Activated CD4-positive, alpha-beta memory T cell treated with anti-CD3 and anti-CD28 coated beads, Interleukin-2, amount 10 ng/mL, durations not matched to agents 7 days and 5 days (primary cell): ENCODE results near the gene BEST1. TPM values are rescaled to one million over a fixed set of nuclear protein-coding genes. Genes with fewer than 3 reads are reported as not detected.
"Not testable (repeated sequence)": the region's sequence is repeated elsewhere in the genome, so short reads cannot be mapped to it uniquely, and the experiment has no call there.

ENCODE experiments used
- CTCF ChIA-PET: fragments of 350-600 bp; sonication (Branson Sonifier 250); formaldehyde crosslinking; loops from one replicate; lab custom pipeline; 2021; ENCODE audit warnings: antibody characterized with exemption, inconsistent platforms; lab: Charles Lee
- POLR2A ChIA-PET: fragments of 350-600 bp; sonication (Branson Sonifier 250); formaldehyde crosslinking; loops from one replicate; lab custom pipeline; 2021; ENCODE audit warnings: antibody characterized with exemption; lab: Charles Lee
- DNase-seq: peaks from one replicate; pipeline ENCODE4 v3.0.0-alpha.2; 2020
- H3K27ac Mint-ChIP-seq: one replicate; pipeline ENCODE4 v1.8.0; 2021; ENCODE audit warnings: mild to moderate bottlenecking, mixed read lengths
- H3K27me3 Mint-ChIP-seq: one replicate; pipeline ENCODE4 v1.8.0; 2021; ENCODE audit warnings: mixed read lengths
- H3K36me3 Mint-ChIP-seq: one replicate; pipeline ENCODE4 v1.8.0; 2021; ENCODE audit warnings: low read depth, mixed read lengths
- H3K4me1 Mint-ChIP-seq: one replicate; pipeline ENCODE4 v1.8.0; 2021; ENCODE audit warnings: mixed read lengths
- H3K4me3 Mint-ChIP-seq: one replicate; pipeline ENCODE4 v1.8.0; 2021; ENCODE audit warnings: mild to moderate bottlenecking, mixed read lengths
- H3K9me3 Mint-ChIP-seq: one replicate; pipeline ENCODE4 v1.8.0; 2021; ENCODE audit warnings: mixed read lengths
- total RNA-seq, 2 experiments: library from RNA; stranded (reverse); gene quantifications; one replicate each; pipeline ENCODE4 v1.2.3, GENCODE V29; 2021

The BEST1 gene
- total RNA-seq, 2 experiments from 2014 or later = 0.25 to 0.30 TPM

DNA sequence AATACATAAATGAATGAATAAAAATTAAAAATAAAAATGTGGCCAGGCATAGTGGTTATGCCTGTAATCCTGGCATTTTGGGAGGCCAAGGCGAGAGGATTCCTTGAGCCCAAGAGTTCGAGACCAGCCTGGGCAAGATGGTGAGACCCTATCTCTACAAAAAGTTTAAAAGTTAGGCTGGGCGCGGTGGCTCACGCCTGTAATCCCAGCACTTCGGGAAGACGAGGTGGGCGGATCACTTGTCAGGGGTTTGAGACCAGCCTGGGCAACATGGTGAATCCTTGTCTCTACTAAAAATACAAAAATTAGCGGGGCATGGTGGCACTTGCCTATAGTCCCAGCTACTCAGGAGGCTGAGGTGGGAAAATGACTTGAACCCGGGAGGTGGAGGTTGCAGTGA is 9.7 kb upstream of the BEST1 start:
- no peaks in the 10 kb centered on the region for H3K9me3 Mint-ChIP-seq

DNA sequence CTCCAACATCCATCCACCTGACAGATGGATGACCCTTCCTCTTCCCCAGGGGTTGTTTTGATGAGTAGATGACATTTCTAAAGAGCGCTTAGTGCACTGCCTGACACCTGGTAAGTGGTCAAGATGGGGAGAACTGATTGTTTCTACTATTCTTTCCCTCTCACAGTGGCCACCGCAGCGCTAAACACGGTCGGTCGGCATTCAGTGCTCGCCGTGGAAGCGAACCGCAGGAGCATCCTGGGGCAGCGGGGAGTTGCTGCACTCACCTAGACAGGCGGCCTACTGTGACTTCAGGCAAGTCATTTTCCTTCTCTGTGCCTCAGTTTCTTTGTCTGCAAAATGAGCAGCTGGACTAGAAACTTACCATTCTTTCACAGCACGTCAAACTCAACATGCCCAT is 5.0 kb upstream of the BEST1 start:
- no peak for DNase-seq
- CTCF ChIA-PET = interaction anchor here (3.4 to 7.9 kb wide), 3 partner anchors 47 to 164 kb away, joined by 32 to 96 read pairs (median 85); no protein-coding TSS in a partner anchor

More for the DNA sequence above, 9.7 kb upstream of the BEST1 start:
- Mint-ChIP-seq H3K27ac (no peak overlapping the region), H3K36me3 (no peaks in the 10 kb centered on the region), H3K4me3 (no peak overlapping the region), H3K27me3 (peaks cover 27% of the 10 kb centered on the region), H3K4me1 (no peaks in the 10 kb centered on the region)
- CTCF ChIA-PET = interaction anchor here (1.0 kb wide), 1 partner anchor 142 kb away, joined by 7 read pairs; no protein-coding TSS in a partner anchor
- POLR2A ChIA-PET = no interaction called here
- DNase-seq = no peak

DNA sequence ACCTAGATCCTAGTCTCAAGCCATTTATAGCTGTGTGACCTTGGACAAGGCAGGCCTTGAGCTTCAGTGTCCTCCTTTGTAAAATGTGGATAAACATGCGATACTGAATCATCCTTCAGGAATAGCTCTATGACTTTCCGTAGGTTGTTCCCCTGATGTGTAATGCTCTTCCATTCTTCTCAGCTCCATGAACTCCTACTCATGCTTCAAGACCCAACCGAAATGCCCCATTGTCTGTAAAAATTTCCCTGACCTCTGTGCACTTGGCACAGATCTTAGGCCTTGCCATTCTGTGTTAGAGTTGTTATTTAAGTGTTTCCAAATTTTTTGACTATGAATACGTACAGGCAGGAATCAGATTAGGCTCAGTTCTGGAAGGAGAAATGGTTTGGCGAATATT is 3.3 kb upstream of the BEST1 start:
- peaks cover 2% of the 10 kb centered on the region for H3K4me1 Mint-ChIP-seq
- DNase-seq = no peak
- ChIA-PET POLR2A (interaction anchor here (0.5 to 1.7 kb wide), 3 partner anchors 21 to 150 kb away, joined by 3 to 5 read pairs (median 3); partner anchors contain the start of gene FTH1), CTCF (interaction anchor here (0.7 to 7.9 kb wide), 22 partner anchors 10 to 162 kb away, joined by 3 to 96 read pairs (median 5); partner anchors contain the start of gene FTH1)
- H3K9me3 Mint-ChIP-seq = no peaks in the 10 kb centered on the region
- H3K27me3 Mint-ChIP-seq = peaks cover 5% of the 10 kb centered on the region
- H3K4me3 Mint-ChIP-seq = no peak overlapping the region
- H3K27ac Mint-ChIP-seq = no peak overlapping the region
- no peaks in the 10 kb centered on the region for H3K36me3 Mint-ChIP-seq

More for the DNA sequence above, 5.0 kb upstream of the BEST1 start:
- no peaks in the 10 kb centered on the region for H3K36me3 Mint-ChIP-seq
- no peak overlapping the region for H3K4me3 Mint-ChIP-seq
- peaks cover 2% of the 10 kb centered on the region for H3K4me1 Mint-ChIP-seq
- POLR2A ChIA-PET = interaction anchor here (1.3 kb wide), 1 partner anchor 11 kb away, joined by 3 read pairs; no protein-coding TSS in a partner anchor
- H3K27me3 Mint-ChIP-seq = peaks cover 5% of the 10 kb centered on the region
- no peaks in the 10 kb centered on the region for H3K9me3 Mint-ChIP-seq
- H3K27ac Mint-ChIP-seq = no peak overlapping the region

DNA sequence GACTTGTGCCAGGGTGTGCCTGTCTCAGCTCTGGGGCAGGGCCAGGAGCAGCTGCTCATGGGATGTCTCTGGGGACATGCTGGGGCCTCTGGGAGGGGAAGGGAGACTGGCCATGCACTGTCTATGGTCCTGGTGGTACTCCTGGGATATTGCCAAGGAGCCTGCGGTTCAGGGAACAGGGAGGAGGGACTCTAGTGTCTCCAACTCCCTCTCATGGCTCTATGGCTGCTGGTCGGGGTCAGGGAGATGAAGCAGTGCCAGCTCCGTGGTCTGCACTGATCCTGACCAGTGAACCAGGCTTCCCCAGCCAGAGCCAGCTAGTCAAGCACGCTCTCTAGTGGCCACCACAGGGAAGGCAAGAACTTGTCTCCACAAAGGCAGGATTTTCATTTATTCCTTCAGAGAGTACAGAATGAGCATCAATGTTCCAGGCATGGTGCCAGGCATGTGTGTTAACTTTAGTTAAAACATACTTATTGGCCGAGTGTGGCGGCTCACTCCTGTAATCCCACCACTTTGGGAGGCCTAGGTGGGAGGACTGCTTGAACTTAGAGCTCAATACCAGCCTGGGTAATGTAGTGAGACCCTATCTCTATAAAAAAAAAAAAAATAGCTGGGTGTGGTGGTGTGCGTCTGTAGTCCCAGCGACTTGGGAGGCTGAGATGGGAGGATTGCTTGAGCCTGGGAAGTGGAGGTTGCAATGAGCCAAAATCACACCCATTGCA is 2.5 kb upstream of the BEST1 start:
- H3K4me1 Mint-ChIP-seq = peaks cover 2% of the 10 kb centered on the region
- peak; percentile 73 for DNase-seq
- no peak overlapping the region for H3K4me3 Mint-ChIP-seq
- no peaks in the 10 kb centered on the region for H3K36me3 Mint-ChIP-seq
- CTCF ChIA-PET = interaction anchor here (0.7 to 7.9 kb wide), 28 partner anchors 11 to 477 kb away, joined by 3 to 96 read pairs (median 5); partner anchors contain the start of gene FTH1
- no peaks in the 10 kb centered on the region for H3K9me3 Mint-ChIP-seq
- no peak overlapping the region for H3K27ac Mint-ChIP-seq
- H3K27me3 Mint-ChIP-seq = peaks cover 5% of the 10 kb centered on the region
- POLR2A ChIA-PET = interaction anchor here (0.5 to 1.7 kb wide), 3 partner anchors 20 to 150 kb away, joined by 3 to 5 read pairs (median 3); partner anchors contain the start of gene FTH1

DNA sequence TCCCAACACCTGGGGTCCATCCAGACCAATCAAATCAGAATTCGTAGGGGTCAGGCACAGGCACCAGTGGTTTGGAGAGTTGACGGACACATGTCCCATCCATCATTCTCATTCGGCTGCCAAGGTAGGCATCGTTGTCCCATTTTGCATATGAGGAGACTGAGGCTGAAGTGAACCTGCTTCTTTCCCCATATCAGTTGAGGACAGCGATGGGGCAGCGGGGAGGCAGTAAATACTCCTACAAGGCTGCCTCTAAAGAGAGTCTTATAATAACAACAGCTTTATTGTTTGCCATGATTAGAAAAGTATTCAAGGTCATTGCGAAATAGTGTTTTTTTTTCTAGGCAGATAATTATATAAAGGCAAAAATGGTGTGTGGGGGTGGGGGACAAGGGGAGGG is 1.6 kb upstream of the BEST1 start:
- Mint-ChIP-seq H3K36me3 (no peaks in the 10 kb centered on the region), H3K27ac (no peak overlapping the region), H3K4me1 (peaks cover 2% of the 10 kb centered on the region), H3K9me3 (no peaks in the 10 kb centered on the region), H3K27me3 (peaks cover 5% of the 10 kb centered on the region), H3K4me3 (no peak overlapping the region)
- DNase-seq = no peak
- ChIA-PET CTCF (interaction anchor here (0.7 to 7.9 kb wide), 23 partner anchors 10 to 476 kb away, joined by 3 to 96 read pairs (median 5); partner anchors contain the start of gene FTH1), POLR2A (interaction anchor here (2.7 kb wide), 1 partner anchor 19 kb away, joined by 16 read pairs; the partner anchor contains the start of gene FTH1)

DNA sequence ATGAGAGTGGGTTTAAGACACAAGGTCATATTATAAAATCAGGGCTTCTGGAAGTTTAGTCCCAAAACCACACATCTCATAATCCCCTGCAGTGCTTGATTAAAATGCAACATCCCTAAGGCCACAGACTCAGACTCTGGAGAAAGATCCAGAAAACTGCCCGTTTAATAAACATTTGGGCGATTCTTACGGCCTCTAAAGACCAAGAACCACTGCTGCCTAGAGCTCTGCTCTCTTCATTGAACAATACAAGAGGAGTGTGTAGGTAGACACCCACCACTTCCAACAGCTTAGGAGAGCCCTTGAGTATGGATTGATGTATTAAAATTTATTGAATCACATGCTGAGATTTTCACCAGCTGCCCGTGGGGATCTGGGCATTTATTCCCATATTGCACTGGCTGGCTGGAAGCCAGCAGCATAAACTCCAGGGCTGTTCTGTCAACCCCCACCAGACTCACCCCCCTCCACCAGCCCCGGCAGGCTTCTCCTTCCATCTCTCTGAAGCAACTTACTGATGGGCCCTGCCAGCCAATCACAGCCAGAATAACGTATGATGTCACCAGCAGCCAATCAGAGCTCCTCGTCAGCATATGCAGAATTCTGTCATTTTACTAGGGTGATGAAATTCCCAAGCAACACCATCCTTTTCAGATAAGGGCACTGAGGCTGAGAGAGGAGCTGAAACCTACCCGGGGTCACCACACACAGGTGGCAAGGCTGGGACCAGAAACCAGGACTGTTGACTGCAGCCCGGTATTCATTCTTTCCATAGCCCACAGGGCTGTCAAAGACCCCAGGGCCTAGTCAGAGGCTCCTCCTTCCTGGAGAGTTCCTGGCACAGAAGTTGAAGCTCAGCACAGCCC is 749 bp upstream of the BEST1 start:
- Mint-ChIP-seq H3K36me3 (no peaks in the 10 kb centered on the region), H3K27ac (no peak overlapping the region), H3K4me1 (peaks cover 2% of the 10 kb centered on the region), H3K4me3 (no peak overlapping the region), H3K9me3 (no peaks in the 10 kb centered on the region), H3K27me3 (peaks cover 11% of the 10 kb centered on the region)
- CTCF ChIA-PET = interaction anchor here (1.3 to 7.9 kb wide), 6 partner anchors 41 to 158 kb away, joined by 3 to 96 read pairs (median 24); no protein-coding TSS in a partner anchor
- DNase-seq = no peak
- POLR2A ChIA-PET = interaction anchor here (1.4 to 2.7 kb wide), 2 partner anchors 18 to 132 kb away, joined by 3 to 16 read pairs; partner anchors contain the start of gene FTH1

DNA sequence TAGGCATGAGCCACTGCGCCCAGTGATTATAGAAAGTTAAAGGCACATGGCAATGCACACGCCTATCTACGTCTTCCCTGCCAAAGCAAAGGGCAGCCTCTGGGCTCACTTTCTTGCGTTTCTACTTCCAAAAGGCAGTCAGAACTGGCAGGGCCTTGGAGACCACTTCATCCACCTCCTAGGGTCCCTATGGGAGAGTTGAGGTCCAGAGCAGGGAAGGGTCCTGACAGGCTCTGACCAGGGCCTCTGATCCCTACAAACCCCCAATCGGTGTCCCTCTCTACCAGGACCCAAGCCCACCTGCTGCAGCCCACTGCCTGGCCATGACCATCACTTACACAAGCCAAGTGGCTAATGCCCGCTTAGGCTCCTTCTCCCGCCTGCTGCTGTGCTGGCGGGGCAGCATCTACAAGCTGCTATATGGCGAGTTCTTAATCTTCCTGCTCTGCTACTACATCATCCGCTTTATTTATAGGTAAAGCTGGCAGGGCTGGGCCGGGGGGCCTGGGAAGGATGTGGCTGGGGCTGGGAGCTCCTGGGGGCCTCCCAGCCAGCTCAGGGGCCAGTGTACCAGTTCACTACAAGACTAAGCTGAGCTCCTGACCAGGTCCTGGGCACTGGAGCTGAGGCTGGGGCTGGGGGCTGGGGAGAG is 1.5 kb downstream of the BEST1 start:
- Mint-ChIP-seq H3K4me3 (no peak overlapping the region), H3K27me3 (peaks cover 26% of the 10 kb centered on the region), H3K9me3 (no peaks in the 10 kb centered on the region), H3K27ac (no peak overlapping the region), H3K36me3 (no peaks in the 10 kb centered on the region), H3K4me1 (peaks cover 11% of the 10 kb centered on the region)
- ChIA-PET CTCF (interaction anchor here (0.9 to 7.9 kb wide), 3 partner anchors 52 to 157 kb away, joined by 3 to 96 read pairs (median 5); no protein-coding TSS in a partner anchor), POLR2A (interaction anchor here (2.7 kb wide), 1 partner anchor 16 kb away, joined by 11 read pairs; the partner anchor contains the start of gene FTH1)
- DNase-seq = no peak

DNA sequence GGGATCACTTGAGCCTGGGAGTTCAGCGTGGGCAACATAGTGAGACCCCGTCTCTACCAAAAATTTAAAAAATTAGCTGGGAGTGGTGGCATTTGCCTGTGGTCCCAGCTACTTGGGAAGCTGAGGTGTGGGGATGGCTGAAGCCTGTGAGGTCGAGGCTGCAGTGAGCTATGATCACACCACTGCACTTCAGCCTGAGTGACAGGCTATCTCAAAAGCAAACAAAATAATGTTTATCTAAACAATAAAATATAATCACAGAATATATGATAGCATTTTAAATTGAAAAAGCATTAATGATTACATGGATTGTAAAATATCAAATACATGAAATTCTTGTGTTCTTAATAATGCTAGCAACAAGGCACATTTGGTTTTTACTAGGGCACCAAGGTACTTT is 2.7 kb downstream of the BEST1 start:
- ChIA-PET CTCF (interaction anchor here (0.9 to 7.9 kb wide), 2 partner anchors 129 to 130 kb away, joined by 3 to 96 read pairs; no protein-coding TSS in a partner anchor), POLR2A (interaction anchor here (1.0 to 2.7 kb wide), 2 partner anchors 10 to 15 kb away, joined by 3 to 11 read pairs; partner anchors contain the start of gene FTH1)
- no peak overlapping the region for H3K27ac Mint-ChIP-seq
- H3K36me3 Mint-ChIP-seq = no peaks in the 10 kb centered on the region
- peaks cover 24% of the 10 kb centered on the region for H3K27me3 Mint-ChIP-seq
- H3K4me1 Mint-ChIP-seq = peaks cover 11% of the 10 kb centered on the region
- DNase-seq = no peak
- no peaks in the 10 kb centered on the region for H3K9me3 Mint-ChIP-seq
- no peak overlapping the region for H3K4me3 Mint-ChIP-seq

DNA sequence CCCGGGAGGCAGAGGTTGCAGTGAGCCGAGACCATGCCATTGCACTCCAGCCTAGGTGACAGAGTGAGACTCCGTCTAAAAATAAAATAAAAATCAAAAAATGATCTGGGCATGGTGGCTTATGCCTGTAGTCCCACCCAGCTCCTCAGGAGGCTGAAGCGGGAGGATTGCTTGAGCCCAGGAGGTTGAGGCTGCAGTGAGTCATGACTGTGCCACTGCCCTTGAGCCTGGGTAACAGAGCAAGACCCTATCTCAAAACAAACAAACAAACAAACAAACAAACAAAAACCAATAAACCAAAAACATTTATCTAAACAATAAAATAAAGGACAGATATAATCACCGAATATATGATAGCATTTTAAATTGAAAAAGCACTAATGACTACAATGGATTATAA is 3.5 kb downstream of the BEST1 start:
- not testable (repeated sequence) for H3K4me3 Mint-ChIP-seq, H3K9me3 Mint-ChIP-seq, DNase-seq, H3K27ac Mint-ChIP-seq, H3K36me3 Mint-ChIP-seq
- ChIA-PET CTCF (interaction anchor here (0.9 kb wide), 1 partner anchor 128 kb away, joined by 3 read pairs; no protein-coding TSS in a partner anchor), POLR2A (interaction anchor here (2.7 kb wide), 1 partner anchor 14 kb away, joined by 11 read pairs; the partner anchor contains the start of gene FTH1)
- Mint-ChIP-seq H3K27me3 (peaks cover 24% of the 10 kb centered on the region), H3K4me1 (peaks cover 11% of the 10 kb centered on the region)

DNA sequence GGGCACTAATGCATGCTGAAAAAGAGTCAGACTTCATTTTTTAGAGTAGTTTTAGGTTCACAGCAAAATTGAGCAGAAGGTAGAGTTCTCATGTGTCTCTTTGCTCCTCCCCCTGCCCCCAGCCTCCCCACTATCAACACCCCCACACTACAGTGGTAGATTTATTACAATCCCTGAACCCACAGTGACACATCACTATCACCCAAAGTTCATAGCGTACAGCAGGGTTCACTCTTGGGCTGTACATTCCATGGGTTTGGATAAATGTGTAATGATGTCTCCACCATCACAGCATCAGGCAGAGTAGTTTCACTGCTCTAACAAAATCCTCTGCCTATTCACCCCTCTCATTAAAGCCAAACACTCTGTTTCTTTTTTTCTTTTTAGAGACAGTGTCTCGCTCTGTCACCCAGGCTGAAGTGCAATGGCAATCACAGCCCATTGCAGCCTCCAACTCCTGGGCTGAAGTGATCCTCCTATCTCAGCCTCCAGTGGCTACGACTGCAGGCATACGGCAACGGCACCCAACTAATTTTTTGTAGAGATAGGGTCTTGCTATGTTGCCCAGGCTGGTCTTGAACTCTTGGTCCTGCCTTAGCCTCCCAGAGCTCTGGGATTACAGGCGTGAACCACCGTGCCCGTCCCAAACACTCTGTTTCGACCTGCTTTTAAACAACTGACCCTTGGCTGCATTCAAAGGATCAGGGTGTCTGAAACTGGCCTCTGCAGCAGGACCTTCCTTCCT is 4.1 kb downstream of the BEST1 start:
- ChIA-PET POLR2A (interaction anchor here (1.1 to 2.7 kb wide), 2 partner anchors 13 to 14 kb away, joined by 4 to 11 read pairs; partner anchors contain the start of gene FTH1), CTCF (interaction anchor here (1.9 kb wide), 1 partner anchor 128 kb away, joined by 4 read pairs; no protein-coding TSS in a partner anchor)
- H3K4me3 Mint-ChIP-seq = no peak overlapping the region
- H3K36me3 Mint-ChIP-seq = no peaks in the 10 kb centered on the region
- no peak overlapping the region for H3K27ac Mint-ChIP-seq
- no peaks in the 10 kb centered on the region for H3K9me3 Mint-ChIP-seq
- peaks cover 24% of the 10 kb centered on the region for H3K27me3 Mint-ChIP-seq
- H3K4me1 Mint-ChIP-seq = peaks cover 11% of the 10 kb centered on the region
- no peak for DNase-seq

DNA sequence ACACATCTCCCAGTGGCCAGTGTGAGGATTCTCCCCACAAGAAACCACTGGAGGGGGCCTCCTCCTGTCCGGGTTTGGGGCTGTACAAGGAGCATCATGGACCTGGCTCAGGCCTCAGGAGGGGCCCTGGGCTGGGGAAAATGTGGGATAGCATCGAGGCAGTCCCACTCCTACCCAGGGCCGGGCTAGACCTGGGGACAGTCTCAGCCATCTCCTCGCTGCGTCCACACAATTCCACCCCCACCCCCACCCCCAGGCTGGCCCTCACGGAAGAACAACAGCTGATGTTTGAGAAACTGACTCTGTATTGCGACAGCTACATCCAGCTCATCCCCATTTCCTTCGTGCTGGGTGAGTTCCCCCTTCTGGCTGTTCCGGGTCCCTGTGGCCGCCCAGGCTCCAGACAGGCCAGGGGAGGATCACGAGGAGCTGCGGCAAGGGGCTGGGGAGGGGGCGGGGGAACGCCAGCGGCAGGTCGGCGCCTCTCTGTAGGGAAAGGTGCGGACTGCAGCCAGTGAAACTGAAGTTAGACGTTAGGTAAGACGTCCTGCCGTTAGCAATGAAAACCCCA is 4.8 kb downstream of the BEST1 start:
- Mint-ChIP-seq H3K4me3 (no peak overlapping the region), H3K9me3 (no peaks in the 10 kb centered on the region), H3K27me3 (peaks cover 24% of the 10 kb centered on the region), H3K36me3 (no peaks in the 10 kb centered on the region), H3K4me1 (peaks cover 9% of the 10 kb centered on the region), H3K27ac (no peak overlapping the region)
- ChIA-PET CTCF (interaction anchor here (0.6 to 1.9 kb wide), 2 partner anchors 97 to 127 kb away, joined by 3 to 4 read pairs; no protein-coding TSS in a partner anchor), POLR2A (interaction anchor here (1.1 kb wide), 1 partner anchor 13 kb away, joined by 4 read pairs; the partner anchor contains the start of gene FTH1)
- DNase-seq = no peak
